SK-N-SH (cell line): ENCODE data around the gene HIF1AN. TPM values are rescaled to one million over a fixed set of nuclear protein-coding genes. Genes with fewer than 3 reads are reported as not detected.

ENCODE experiments used
- CTCF ChIA-PET: fragments of 300-600, 350-600 bp; formaldehyde crosslinking; extraction: SDS; loops from one replicate; lab custom pipeline; 2021; lab: Yijun Ruan, JAX
- POLR2A ChIA-PET: fragments of 350-600 bp; sonication (Branson Sonifier 250); formaldehyde crosslinking; extraction: SDS; loops from one replicate; lab custom pipeline; 2020; ENCODE audit warnings: antibody characterized with exemption, inconsistent platforms; lab: Yijun Ruan, JAX
- DNase-seq: peaks from one replicate; pipeline ENCODE4 v3.0.0; 2012
- H2AFZ ChIP-seq: fragments of 200-600 bp; sonication (generic); 2 replicates; pipeline ENCODE4 v1.8.1; 2016; ENCODE audit warnings: antibody characterized with exemption, mild to moderate bottlenecking, low read depth
- H3F3A ChIP-seq: fragments of 200-600 bp; sonication (generic); replicated peaks from 2 replicates; pipeline ENCODE3; 2016; ENCODE audit warnings: antibody characterized with exemption, mild to moderate bottlenecking; ENCODE audit not compliant: insufficient read depth
- H3K27ac ChIP-seq, 2 experiments: fragments of 200-500 bp in 1 of 2; fragments of 200-600 bp in 1 of 2; sonication (Bioruptor generic) in 1 of 2; sonication (generic), shearing (Covaris generic) in 1 of 2; 2 replicates each; pipeline versions ENCODE4 v1.5.1 to v1.6.1; 2014 to 2016; ENCODE audit warnings: low read depth in 2 of 2, inconsistent platforms in 1 of 2, low read length in 1 of 2, mild to moderate bottlenecking in 1 of 2, mixed read lengths in 1 of 2
- H3K27me3 ChIP-seq: fragments of 200-600 bp; sonication (generic), shearing (Covaris generic); 2 replicates; pipeline ENCODE4 v1.6.1; 2016; ENCODE audit warnings: mixed run types; ENCODE audit not compliant: insufficient read depth
- H3K36me3 ChIP-seq, 2 experiments: fragments of 200-500 bp in 1 of 2; fragments of 200-600 bp in 1 of 2; sonication (Bioruptor generic) in 1 of 2; sonication (generic) in 1 of 2; replicated peaks in 1 of 2; 2 replicates each; pipeline versions ENCODE3 to v1.5.1; 2014 to 2016; ENCODE audit warnings: low read length in 1 of 2, mild to moderate bottlenecking in 1 of 2; ENCODE audit not compliant: insufficient read depth in 2 of 2, control insufficient read depth in 1 of 2
- H3K4me1 ChIP-seq, 2 experiments: fragments of 200-500 bp in 1 of 2; fragments of 200-600 bp in 1 of 2; sonication (Bioruptor generic) in 1 of 2; sonication (generic), shearing (Covaris generic) in 1 of 2; 2 replicates each; pipeline versions ENCODE4 v1.5.1 to v1.6.1; 2014 to 2016; ENCODE audit warnings: low read depth in 1 of 2, low read length in 1 of 2, mixed run types in 1 of 2; ENCODE audit not compliant: insufficient read depth in 2 of 2, control insufficient read depth in 1 of 2
- H3K4me2 ChIP-seq: fragments of 200-600 bp; sonication (generic), shearing (Covaris generic); 2 replicates; pipeline ENCODE4 v1.6.1; 2017; ENCODE audit warnings: mixed run types
- H3K4me3 ChIP-seq, 2 experiments: fragments of 200-500 bp in 1 of 2; fragments of 200-600 bp in 1 of 2; sonication (Bioruptor generic) in 1 of 2; sonication (generic), shearing (Covaris generic) in 1 of 2; 2 replicates each; pipeline versions ENCODE4 v1.5.1 to v1.8.1; 2014 to 2016; ENCODE audit warnings: low read depth in 2 of 2, inconsistent platforms in 1 of 2, low read length in 1 of 2, mild to moderate bottlenecking in 1 of 2, mixed read lengths in 1 of 2, moderate library complexity in 1 of 2
- H3K79me2 ChIP-seq: fragments of 200-600 bp; sonication (generic); 2 replicates; pipeline ENCODE4 v1.8.1; 2017; ENCODE audit warnings: mild to moderate bottlenecking; ENCODE audit not compliant: insufficient read depth
- H3K9ac ChIP-seq: fragments of 200-600 bp; sonication (generic); 2 replicates; pipeline ENCODE4 v1.6.1; 2017; ENCODE audit warnings: mixed run types
- H3K9me2 ChIP-seq: fragments of 200-600 bp; sonication (generic); 2 replicates; pipeline ENCODE4 v1.6.1; 2017; ENCODE audit warnings: mixed run types
- H3K9me3 ChIP-seq: fragments of 200-600 bp; sonication (generic); 2 replicates; pipeline ENCODE4 v1.6.1; 2017; ENCODE audit warnings: mixed run types, mild to moderate bottlenecking, moderate library complexity
- H4K20me1 ChIP-seq: fragments of 200-600 bp; sonication (generic); 2 replicates; pipeline ENCODE4 v1.6.1; 2017; ENCODE audit warnings: mild to moderate bottlenecking, mixed run types; ENCODE audit not compliant: insufficient read depth
- ELF1 ChIP-seq: IDR thresholded peaks from 2 replicates; pipeline ENCODE4 v1.4.0; 2012
- EP300 ChIP-seq, 2 experiments: IDR thresholded peaks; 2 replicates each; pipeline versions ENCODE4 v1.4.0 to v1.6.1; 2012; ENCODE audit warnings: borderline replicate concordance in 1 of 2, low read depth in 1 of 2, low read length in 1 of 2
- EZH2phosphoT487 ChIP-seq: fragments of 200-600 bp; sonication (generic); IDR thresholded peaks from 2 replicates; pipeline ENCODE4 v1.6.1; 2017; ENCODE audit warnings: low read depth, mixed run types, mild to moderate bottlenecking, antibody characterized with exemption, moderate library complexity, borderline replicate concordance
- FOSL2 ChIP-seq: IDR thresholded peaks from 2 replicates; pipeline ENCODE4 v1.4.0; 2012; ENCODE audit warnings: low read depth, mild to moderate bottlenecking, moderate library complexity, borderline replicate concordance
- FOXJ3 ChIP-seq: sonication (generic); formaldehyde crosslinking; IDR thresholded peaks from 2 replicates; pipeline ENCODE4 v1.5.1; 2020; ENCODE audit warnings: mild to moderate bottlenecking, missing genetic modification reagents
- FOXM1 ChIP-seq: IDR thresholded peaks from 2 replicates; pipeline ENCODE4 v1.4.0; 2012; ENCODE audit warnings: low read depth, mild to moderate bottlenecking
- GABPA ChIP-seq: IDR thresholded peaks from 2 replicates; pipeline ENCODE4 v1.4.0; 2012; ENCODE audit warnings: low read depth, mild to moderate bottlenecking
- JUND ChIP-seq: IDR thresholded peaks from 2 replicates; pipeline ENCODE4 v1.4.0; 2012
- MXI1 ChIP-seq: IDR thresholded peaks from 2 replicates; pipeline ENCODE4 v1.6.1; 2012; ENCODE audit warnings: mild to moderate bottlenecking, low read depth, low read length, improper control_type of control experiment
- NFIC ChIP-seq: IDR thresholded peaks from 2 replicates; pipeline ENCODE4 v1.4.0; 2012; ENCODE audit warnings: borderline replicate concordance
- NRF1 ChIP-seq: IDR thresholded peaks from 2 replicates; pipeline ENCODE4 v1.6.1; 2012; ENCODE audit warnings: low read depth, mild to moderate bottlenecking, low read length
- POLR2AphosphoS5 ChIP-seq: IDR thresholded peaks from 2 replicates; pipeline ENCODE4 v1.6.1; 2012; ENCODE audit warnings: low read depth, low read length
- RCOR1 ChIP-seq: fragments of 150-350 bp; IDR thresholded peaks from 2 replicates; pipeline ENCODE4 v1.6.1; 2017; ENCODE audit warnings: antibody characterized with exemption, low read length
- TEAD4 ChIP-seq: IDR thresholded peaks from 2 replicates; pipeline ENCODE4 v1.4.0; 2012; ENCODE audit warnings: mild to moderate bottlenecking, borderline replicate concordance; ENCODE audit not compliant: insufficient read depth
- YY1 ChIP-seq: IDR thresholded peaks from 2 replicates; pipeline ENCODE4 v1.4.0; 2012; ENCODE audit warnings: low read depth, mild to moderate bottlenecking
- WGBS: methylation state at CpG from one replicate; pipeline ENCODE4 v1.1.6; 2017; ENCODE audit warnings: low lambda C conversion rate; 5-methylcytosine and 5-hydroxymethylcytosine counted together
- polyA plus RNA-seq, 3 experiments: library from polyadenylated mRNA; depleted of rRNA; stranded (reverse); fragments of >200 nt; gene quantifications; 2 replicates each; pipeline ENCODE4 v1.2.3, GENCODE V29; 2012
- TF ChIP-seq, protein P1 (sequence below): fragments of 200-600 bp; sonication (generic); IDR thresholded peaks from 2 replicates; pipeline ENCODE4 v1.6.1; 2017; ENCODE audit warnings: antibody characterized with exemption, mild to moderate bottlenecking, moderate library complexity
- TF ChIP-seq, protein P2 (sequence below): IDR thresholded peaks from 2 replicates; pipeline ENCODE4 v1.4.0; 2012; ENCODE audit warnings: low read depth
- TF ChIP-seq, protein P3 (sequence below): fragments of 150-350 bp; IDR thresholded peaks from 2 replicates; pipeline ENCODE4 v1.6.1; 2017; ENCODE audit warnings: antibody characterized with exemption, low read length, low read depth, borderline replicate concordance
- TF ChIP-seq, protein P4 (sequence below): fragments of 150-350 bp; IDR thresholded peaks from 2 replicates; pipeline ENCODE4 v1.6.1; 2016; ENCODE audit warnings: mild to moderate bottlenecking, low read depth, low read length

Gene HIF1AN
- polyA plus RNA-seq, 1 of the 3 experiments (the other 2 are of a cell fraction): 8.1 TPM

DNA sequence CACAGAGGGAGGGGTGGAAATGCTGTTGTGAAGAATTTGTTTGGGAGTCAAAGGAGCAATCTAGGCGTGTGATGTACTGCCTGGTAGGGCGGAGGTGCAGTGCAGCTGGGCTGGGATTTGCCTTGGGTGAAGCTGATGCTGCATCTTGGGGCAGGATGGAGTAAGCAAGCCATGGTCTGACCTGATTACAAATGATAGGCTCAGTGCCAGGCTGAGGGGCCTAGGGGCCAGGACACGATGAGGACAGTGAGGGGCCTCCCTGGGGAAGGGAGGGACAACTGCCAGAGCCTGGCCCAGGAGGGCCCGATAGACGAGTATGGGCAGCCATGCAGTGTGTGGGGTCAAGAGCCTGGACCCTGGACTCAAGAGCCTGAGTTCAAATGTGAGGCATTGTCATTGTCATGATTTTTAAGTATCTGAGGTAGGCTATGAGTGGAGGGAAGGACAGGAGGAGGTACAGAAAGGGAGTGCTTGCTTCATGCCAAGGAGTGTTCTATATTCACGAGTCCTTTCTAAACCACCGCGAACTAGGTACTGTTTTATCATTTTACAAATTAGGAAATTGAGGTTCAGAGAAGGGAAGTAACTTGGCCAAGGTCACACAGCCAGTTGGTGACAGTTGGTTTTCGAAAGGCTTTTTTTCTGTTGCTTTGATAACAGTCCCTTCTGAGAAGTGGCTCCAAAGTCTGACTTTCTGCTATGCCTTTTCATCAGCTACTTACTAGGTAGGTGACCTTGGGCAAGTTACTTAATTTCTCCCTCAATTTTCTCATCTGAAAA is 29.7 kb downstream of the HIF1AN start:
- CTCF ChIA-PET: interaction anchor here (0.8 to 11.5 kb wide), 7 partner anchors 15 to 315 kb away, joined by 3 to 262 read pairs (median 37); partner anchors contain the start of gene PAX2

DNA sequence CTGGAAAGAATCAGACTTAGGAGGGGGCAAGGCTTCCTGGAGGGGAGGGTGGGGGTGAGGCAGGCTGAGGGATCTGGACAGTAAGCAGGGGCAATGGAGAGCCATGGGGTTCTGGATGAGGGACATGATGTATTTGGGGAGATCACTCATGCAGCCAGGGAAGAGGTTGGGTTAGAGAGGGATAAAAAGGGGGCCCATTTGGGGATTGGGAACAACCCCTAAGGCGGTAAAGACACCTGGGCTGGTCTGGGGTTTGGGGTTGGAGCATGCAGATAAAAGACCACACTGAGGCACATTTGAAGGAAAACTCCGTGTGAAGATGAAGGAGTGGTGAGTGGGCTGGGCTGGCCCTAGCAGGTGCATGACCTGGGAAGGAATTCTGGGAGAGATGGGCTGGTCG is 30.8 kb downstream of the HIF1AN start:
- ChIA-PET POLR2A (no interaction called here), CTCF (interaction anchor here (0.9 to 11.5 kb wide), 5 partner anchors 13 to 314 kb away, joined by 3 to 262 read pairs (median 4); partner anchors contain the start of gene PAX2)
- Histone ChIP-seq H4K20me1 (no peaks in the 10 kb centered on the region), H3K36me3 (no peaks in the 10 kb centered on the region), H3F3A (no peaks in the 10 kb centered on the region), H3K79me2 (no peaks in the 10 kb centered on the region), H3K9me2 (no peaks in the 10 kb centered on the region), H2AFZ (no peak overlapping the region), H3K9me3 (no peaks in the 10 kb centered on the region), H3K27me3 (no peaks in the 10 kb centered on the region), H3K4me1 (no peaks in the 10 kb centered on the region; a peak in 1 of 4 replicates), H3K27ac (no peak overlapping the region), H3K4me2 (no peak overlapping the region), H3K9ac (no peak overlapping the region), H3K4me3 (no peak overlapping the region)
- DNase-seq: no peak
- whole genome bisulfite sequencing: 36% methylated on average over 3 of the region's 3 CpGs
- TF ChIP-seq EZH2phosphoT487 (no peak), ELF1 (no peak), TEAD4 (no peak), GABPA (no peak), YY1 (no peak), JUND (no peak), FOXM1 (no peak), NRF1 (no peak), NFIC (no peak), MXI1 (no peak), FOSL2 (no peak), POLR2AphosphoS5 (no peak)
- TF ChIP-seq, protein P1, sequence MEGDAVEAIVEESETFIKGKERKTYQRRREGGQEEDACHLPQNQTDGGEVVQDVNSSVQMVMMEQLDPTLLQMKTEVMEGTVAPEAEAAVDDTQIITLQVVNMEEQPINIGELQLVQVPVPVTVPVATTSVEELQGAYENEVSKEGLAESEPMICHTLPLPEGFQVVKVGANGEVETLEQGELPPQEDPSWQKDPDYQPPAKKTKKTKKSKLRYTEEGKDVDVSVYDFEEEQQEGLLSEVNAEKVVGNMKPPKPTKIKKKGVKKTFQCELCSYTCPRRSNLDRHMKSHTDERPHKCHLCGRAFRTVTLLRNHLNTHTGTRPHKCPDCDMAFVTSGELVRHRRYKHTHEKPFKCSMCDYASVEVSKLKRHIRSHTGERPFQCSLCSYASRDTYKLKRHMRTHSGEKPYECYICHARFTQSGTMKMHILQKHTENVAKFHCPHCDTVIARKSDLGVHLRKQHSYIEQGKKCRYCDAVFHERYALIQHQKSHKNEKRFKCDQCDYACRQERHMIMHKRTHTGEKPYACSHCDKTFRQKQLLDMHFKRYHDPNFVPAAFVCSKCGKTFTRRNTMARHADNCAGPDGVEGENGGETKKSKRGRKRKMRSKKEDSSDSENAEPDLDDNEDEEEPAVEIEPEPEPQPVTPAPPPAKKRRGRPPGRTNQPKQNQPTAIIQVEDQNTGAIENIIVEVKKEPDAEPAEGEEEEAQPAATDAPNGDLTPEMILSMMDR: no peak
- TF ChIP-seq, protein P2, sequence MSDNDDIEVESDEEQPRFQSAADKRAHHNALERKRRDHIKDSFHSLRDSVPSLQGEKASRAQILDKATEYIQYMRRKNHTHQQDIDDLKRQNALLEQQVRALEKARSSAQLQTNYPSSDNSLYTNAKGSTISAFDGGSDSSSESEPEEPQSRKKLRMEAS: no peak
- TF ChIP-seq, protein P3, sequence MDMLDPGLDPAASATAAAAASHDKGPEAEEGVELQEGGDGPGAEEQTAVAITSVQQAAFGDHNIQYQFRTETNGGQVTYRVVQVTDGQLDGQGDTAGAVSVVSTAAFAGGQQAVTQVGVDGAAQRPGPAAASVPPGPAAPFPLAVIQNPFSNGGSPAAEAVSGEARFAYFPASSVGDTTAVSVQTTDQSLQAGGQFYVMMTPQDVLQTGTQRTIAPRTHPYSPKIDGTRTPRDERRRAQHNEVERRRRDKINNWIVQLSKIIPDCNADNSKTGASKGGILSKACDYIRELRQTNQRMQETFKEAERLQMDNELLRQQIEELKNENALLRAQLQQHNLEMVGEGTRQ: no peak

More for the DNA sequence above, 29.7 kb downstream of the HIF1AN start:
- no peak overlapping the region for H3K4me3 ChIP-seq
- TF ChIP-seq, protein P4, sequence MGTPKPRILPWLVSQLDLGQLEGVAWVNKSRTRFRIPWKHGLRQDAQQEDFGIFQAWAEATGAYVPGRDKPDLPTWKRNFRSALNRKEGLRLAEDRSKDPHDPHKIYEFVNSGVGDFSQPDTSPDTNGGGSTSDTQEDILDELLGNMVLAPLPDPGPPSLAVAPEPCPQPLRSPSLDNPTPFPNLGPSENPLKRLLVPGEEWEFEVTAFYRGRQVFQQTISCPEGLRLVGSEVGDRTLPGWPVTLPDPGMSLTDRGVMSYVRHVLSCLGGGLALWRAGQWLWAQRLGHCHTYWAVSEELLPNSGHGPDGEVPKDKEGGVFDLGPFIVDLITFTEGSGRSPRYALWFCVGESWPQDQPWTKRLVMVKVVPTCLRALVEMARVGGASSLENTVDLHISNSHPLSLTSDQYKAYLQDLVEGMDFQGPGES: no peak
- TF ChIP-seq, protein P1: no peak
- no peak for TF ChIP-seq NRF1
- no peak for TF ChIP-seq TEAD4
- no peak for TF ChIP-seq FOXJ3 (CRISPR knock-in tag)
- TF ChIP-seq EP300 (IDR thresholded peaks at IDR 0.05; ENCODE audit: borderline replicate concordance in 1 of 2, low read depth in 1 of 2, low read length in 1 of 2): no peak
- TF ChIP-seq RCOR1: no peak
- no peak overlapping the region for H3K27ac ChIP-seq
- H3F3A ChIP-seq: no peaks in the 10 kb centered on the region
- no peaks in the 10 kb centered on the region for H3K79me2 ChIP-seq
- no peak overlapping the region for H3K4me2 ChIP-seq
- no peaks in the 10 kb centered on the region for H3K36me3 ChIP-seq
- H4K20me1 ChIP-seq: no peaks in the 10 kb centered on the region
- H3K4me1 ChIP-seq: no peaks in the 10 kb centered on the region; a peak in 1 of 4 replicates
- H2AFZ ChIP-seq: no peak overlapping the region
- POLR2A ChIA-PET: no interaction called here
- DNase-seq: no peak
- no peak overlapping the region for H3K9ac ChIP-seq
- no peaks in the 10 kb centered on the region for H3K9me3 ChIP-seq
- 66% methylated on average over 8 of the region's 9 CpGs for WGBS
- no peaks in the 10 kb centered on the region for H3K27me3 ChIP-seq
- no peaks in the 10 kb centered on the region for H3K9me2 ChIP-seq
